Measurements from ENCODE around the gene ANXA8. TPM values are rescaled to one million over a fixed set of nuclear protein-coding genes. Genes with fewer than 3 reads are reported as not detected.
"Not testable (repeated sequence)": the region's sequence is repeated elsewhere in the genome, so short reads cannot be mapped to it uniquely, and the experiment has no call there.

Gene ANXA8
- 10 to 100 TPM in 1 of 2 donors, under 1 TPM in 1; 0.68 to 19.7 TPM for total RNA-seq
- 10 to 100 TPM; 12.5 to 13.7 TPM for polyA plus RNA-seq
- long read RNA-seq, donor 1, partial matches to known transcripts: 0 of 1 reads
- long read RNA-seq, donor 1, other reads (novel, unspliced or antisense): 0 of 1 reads
- long read RNA-seq, donor 2: 0 reads
- long read RNA-seq, donor 3: 0 reads
- long read RNA-seq, donor 4: 0 reads
- long read RNA-seq, donor 5: 0 reads

- not testable (repeated sequence) for DNase-seq; H3K27me3 ChIP-seq (ENCODE audit: control insufficient read depth in 3 of 3, insufficient read depth in 3 of 3, low read length in 2 of 3); H3K4me1 ChIP-seq (ENCODE audit: control insufficient read depth in 5 of 5, insufficient read depth in 5 of 5, low read length in 5 of 5); H3K27ac ChIP-seq (ENCODE audit: low read depth in 1 of 2, low read length in 1 of 2); H3K36me3 ChIP-seq (ENCODE audit: control insufficient read depth in 4 of 4, insufficient read depth in 4 of 4, low read length in 4 of 4); H3K9me3 ChIP-seq (ENCODE audit: control insufficient read depth in 4 of 4, insufficient read depth in 3 of 4, low read length in 3 of 4); H3K9ac ChIP-seq (ENCODE audit: insufficient read depth in 1 of 2, low read length in 2 of 2); ATAC-seq (ENCODE audit: insufficient read depth, low FRiP score); H3K4me3 ChIP-seq
- WGBS, 2 donors: 85 to 88% methylated on average over 8 of the region's 11 CpGs
Measured at GRCh38 chr10:47483923-47484322, at the start of gene ANXA8. ANXA8 (minus strand) TSS chr10:47484115; CDS start chr10:47483933, 182 bp downstream.

DNA sequence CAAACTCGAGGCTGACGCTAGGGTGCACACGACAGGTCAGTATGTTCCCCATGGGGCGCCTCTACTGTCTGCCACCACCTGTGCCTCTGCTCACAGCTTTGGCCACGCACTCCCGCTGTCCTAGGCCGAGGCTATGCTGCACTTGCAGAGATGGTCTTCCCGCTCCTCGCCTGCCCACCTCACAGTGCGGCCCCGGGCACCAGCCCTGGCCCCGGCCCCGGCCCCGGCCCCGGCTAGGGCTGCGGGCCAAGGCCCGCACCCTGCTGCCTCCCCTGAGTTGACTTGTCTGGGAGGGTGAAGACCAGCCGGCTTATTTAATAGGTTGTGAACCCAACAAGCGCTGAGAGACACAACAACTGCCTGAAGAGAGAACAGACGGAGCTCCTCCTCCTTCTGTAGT lies 39.6 kb upstream of the ANXA8 start, which contains the start of gene AGAP9:
Gene AGAP9, minus strand, starts transcription at position 164 of the 400 bp plus-strand sequence. Its CDS starts 112 bp downstream, at position 52.
- H3K27ac ChIP-seq (ENCODE audit: low read depth in 1 of 2, low read length in 1 of 2); H3K36me3 ChIP-seq (ENCODE audit: control insufficient read depth in 4 of 4, insufficient read depth in 4 of 4, low read length in 4 of 4); H3K27me3 ChIP-seq (ENCODE audit: control insufficient read depth in 3 of 3, insufficient read depth in 3 of 3, low read length in 2 of 3); ATAC-seq (ENCODE audit: insufficient read depth, low FRiP score); DNase-seq; H3K9ac ChIP-seq (ENCODE audit: insufficient read depth in 1 of 2, low read length in 2 of 2); H3K4me1 ChIP-seq (ENCODE audit: control insufficient read depth in 5 of 5, insufficient read depth in 5 of 5, low read length in 5 of 5); H3K9me3 ChIP-seq (ENCODE audit: control insufficient read depth in 4 of 4, insufficient read depth in 3 of 4, low read length in 3 of 4); H3K4me3 ChIP-seq: not testable (repeated sequence)
- WGBS, 2 donors: no CpG with 5 or more reads among the region's 20 CpGs

GRCh38 chr10:47502313-47502712 lies 18.4 kb upstream of the ANXA8 start:
- not testable (repeated sequence) for H3K4me3 ChIP-seq; H3K9me3 ChIP-seq (ENCODE audit: control insufficient read depth in 4 of 4, insufficient read depth in 3 of 4, low read length in 3 of 4); ATAC-seq (ENCODE audit: insufficient read depth, low FRiP score); H3K27ac ChIP-seq (ENCODE audit: low read depth in 1 of 2, low read length in 1 of 2); H3K4me1 ChIP-seq (ENCODE audit: control insufficient read depth in 5 of 5, insufficient read depth in 5 of 5, low read length in 5 of 5); H3K36me3 ChIP-seq (ENCODE audit: control insufficient read depth in 4 of 4, insufficient read depth in 4 of 4, low read length in 4 of 4); H3K27me3 ChIP-seq (ENCODE audit: control insufficient read depth in 3 of 3, insufficient read depth in 3 of 3, low read length in 2 of 3); H3K9ac ChIP-seq (ENCODE audit: insufficient read depth in 1 of 2, low read length in 2 of 2); DNase-seq
- 95 to 100% methylated on average over 6 to 8 of the region's 9 CpGs for WGBS, 2 donors

DNA sequence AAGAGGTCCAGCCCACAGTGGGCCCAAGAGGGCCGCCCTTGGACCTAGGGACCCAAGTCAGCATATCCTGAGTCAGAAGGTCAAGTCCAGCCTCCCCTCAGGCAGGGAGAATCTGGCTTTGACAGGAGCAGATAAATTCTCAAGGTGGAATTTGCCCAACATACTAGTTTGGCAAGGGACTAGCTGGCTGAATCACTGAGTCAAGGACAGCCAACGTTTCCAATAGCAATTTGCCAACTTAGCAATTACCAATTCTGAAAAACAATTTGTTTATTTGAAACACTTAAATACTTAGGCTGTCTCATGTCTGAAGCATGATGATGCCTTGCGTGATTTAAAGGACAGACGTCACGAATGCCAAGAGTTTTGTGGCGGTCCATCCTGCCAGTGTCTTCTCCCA lies 10.3 kb upstream of the ANXA8 start:
- H3K27me3 ChIP-seq (ENCODE audit: control insufficient read depth in 3 of 3, insufficient read depth in 3 of 3, low read length in 2 of 3); H3K27ac ChIP-seq (ENCODE audit: low read depth in 1 of 2, low read length in 1 of 2); H3K4me1 ChIP-seq (ENCODE audit: control insufficient read depth in 5 of 5, insufficient read depth in 5 of 5, low read length in 5 of 5); H3K9ac ChIP-seq (ENCODE audit: insufficient read depth in 1 of 2, low read length in 2 of 2); ATAC-seq (ENCODE audit: insufficient read depth, low FRiP score); H3K4me3 ChIP-seq; DNase-seq; H3K9me3 ChIP-seq (ENCODE audit: control insufficient read depth in 4 of 4, insufficient read depth in 3 of 4, low read length in 3 of 4); H3K36me3 ChIP-seq (ENCODE audit: control insufficient read depth in 4 of 4, insufficient read depth in 4 of 4, low read length in 4 of 4): not testable (repeated sequence)
- 52 to 69% methylated on average over 1 of the region's 6 CpGs for WGBS, 2 donors

GRCh38 chr10:47491600-47491999 lies 7.7 kb upstream of the ANXA8 start, which contains the start of gene FAM25G:
FAM25G (minus strand) TSS chr10:47491700; CDS start chr10:47491674, 26 bp downstream.
- H3K4me3 ChIP-seq; ATAC-seq (ENCODE audit: insufficient read depth, low FRiP score); H3K9ac ChIP-seq (ENCODE audit: insufficient read depth in 1 of 2, low read length in 2 of 2); DNase-seq; H3K27me3 ChIP-seq (ENCODE audit: control insufficient read depth in 3 of 3, insufficient read depth in 3 of 3, low read length in 2 of 3); H3K9me3 ChIP-seq (ENCODE audit: control insufficient read depth in 4 of 4, insufficient read depth in 3 of 4, low read length in 3 of 4); H3K36me3 ChIP-seq (ENCODE audit: control insufficient read depth in 4 of 4, insufficient read depth in 4 of 4, low read length in 4 of 4); H3K27ac ChIP-seq (ENCODE audit: low read depth in 1 of 2, low read length in 1 of 2); H3K4me1 ChIP-seq (ENCODE audit: control insufficient read depth in 5 of 5, insufficient read depth in 5 of 5, low read length in 5 of 5): not testable (repeated sequence)
- WGBS, 2 donors: 90 to 93% methylated on average over 3 to 7 of the region's 9 CpGs

- H3K27me3 ChIP-seq (ENCODE audit: control insufficient read depth in 3 of 3, insufficient read depth in 3 of 3, low read length in 2 of 3); H3K9me3 ChIP-seq (ENCODE audit: control insufficient read depth in 4 of 4, insufficient read depth in 3 of 4, low read length in 3 of 4); H3K4me3 ChIP-seq; H3K9ac ChIP-seq (ENCODE audit: insufficient read depth in 1 of 2, low read length in 2 of 2); H3K4me1 ChIP-seq (ENCODE audit: control insufficient read depth in 5 of 5, insufficient read depth in 5 of 5, low read length in 5 of 5); ATAC-seq (ENCODE audit: insufficient read depth, low FRiP score); DNase-seq; H3K36me3 ChIP-seq (ENCODE audit: control insufficient read depth in 4 of 4, insufficient read depth in 4 of 4, low read length in 4 of 4); H3K27ac ChIP-seq (ENCODE audit: low read depth in 1 of 2, low read length in 1 of 2): not testable (repeated sequence)
- 92 to 98% methylated on average over 2 to 3 of the region's 7 CpGs for WGBS, 2 donors
Measured at GRCh38 chr10:47489630-47490029, 5.7 kb upstream of the ANXA8 start.

- not testable (repeated sequence) for ATAC-seq (ENCODE audit: insufficient read depth, low FRiP score); DNase-seq; H3K9ac ChIP-seq (ENCODE audit: insufficient read depth in 1 of 2, low read length in 2 of 2); H3K27ac ChIP-seq (ENCODE audit: low read depth in 1 of 2, low read length in 1 of 2); H3K4me3 ChIP-seq; H3K9me3 ChIP-seq (ENCODE audit: control insufficient read depth in 4 of 4, insufficient read depth in 3 of 4, low read length in 3 of 4); H3K36me3 ChIP-seq (ENCODE audit: control insufficient read depth in 4 of 4, insufficient read depth in 4 of 4, low read length in 4 of 4); H3K27me3 ChIP-seq (ENCODE audit: control insufficient read depth in 3 of 3, insufficient read depth in 3 of 3, low read length in 2 of 3); H3K4me1 ChIP-seq (ENCODE audit: control insufficient read depth in 5 of 5, insufficient read depth in 5 of 5, low read length in 5 of 5)
- WGBS, 2 donors: 36 to 65% methylated on average over 2 to 3 of the region's 4 CpGs
Measured at GRCh38 chr10:47485943-47486342, 2.0 kb upstream of the ANXA8 start.

DNA sequence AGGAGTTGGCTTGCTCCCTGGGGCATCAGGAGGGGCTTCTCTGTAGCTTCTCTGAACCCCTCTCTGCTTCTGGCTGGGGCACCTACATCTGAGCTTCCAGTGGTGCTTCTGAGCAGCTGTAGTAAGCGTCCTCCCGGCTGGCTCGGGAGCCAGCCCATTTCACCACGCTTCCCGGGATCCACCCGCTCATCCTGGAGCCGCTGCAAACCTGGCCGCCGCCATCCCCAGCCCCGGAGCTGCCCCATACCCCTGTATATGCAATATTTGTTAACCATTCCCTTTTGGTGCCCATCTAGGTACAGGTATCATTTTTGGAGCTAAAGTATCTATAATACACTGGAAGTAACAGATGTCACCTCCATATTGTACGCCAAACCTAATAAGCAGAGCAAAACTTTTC lies 871 bp upstream of the ANXA8 start:
- not testable (repeated sequence) for H3K9ac ChIP-seq (ENCODE audit: insufficient read depth in 1 of 2, low read length in 2 of 2); H3K27ac ChIP-seq (ENCODE audit: low read depth in 1 of 2, low read length in 1 of 2); DNase-seq; ATAC-seq (ENCODE audit: insufficient read depth, low FRiP score); H3K9me3 ChIP-seq (ENCODE audit: control insufficient read depth in 4 of 4, insufficient read depth in 3 of 4, low read length in 3 of 4); H3K4me3 ChIP-seq; H3K27me3 ChIP-seq (ENCODE audit: control insufficient read depth in 3 of 3, insufficient read depth in 3 of 3, low read length in 2 of 3); H3K36me3 ChIP-seq (ENCODE audit: control insufficient read depth in 4 of 4, insufficient read depth in 4 of 4, low read length in 4 of 4); H3K4me1 ChIP-seq (ENCODE audit: control insufficient read depth in 5 of 5, insufficient read depth in 5 of 5, low read length in 5 of 5)
- WGBS, 2 donors: 90 to 92% methylated on average over 11 of the region's 11 CpGs
